ENCODE results near the gene ST8SIA4. TPM values are rescaled to one million over a fixed set of nuclear protein-coding genes. Genes with fewer than 3 reads are reported as not detected.
"Not testable (repeated sequence)": the region's sequence is repeated elsewhere in the genome, so short reads cannot be mapped to it uniquely, and the experiment has no call there.

The ST8SIA4 gene
- total RNA-seq, 1 experiment from 2014 or later: 0.10 TPM

GRCh38 chr5:100828071-100828897 is 74.8 kb downstream of the ST8SIA4 start:
- no peak for DNase-seq (ENCODE audit: low read depth)

- no peak for DNase-seq (ENCODE audit: low read depth)
Observed at GRCh38 chr5:100827481-100827889, 75.6 kb downstream of the ST8SIA4 start.

GRCh38 chr5:100826133-100826532 is 76.9 kb downstream of the ST8SIA4 start:
- DNase-seq (ENCODE audit: low read depth): no peak

- DNase-seq (ENCODE audit: low read depth): no peak
Observed at GRCh38 chr5:100824635-100825034, 78.4 kb downstream of the ST8SIA4 start.

- DNase-seq (ENCODE audit: low read depth): no peak
Observed at GRCh38 chr5:100823812-100824211, 79.3 kb downstream of the ST8SIA4 start.

- DNase-seq (ENCODE audit: low read depth): no peak
Observed at GRCh38 chr5:100821751-100822150, 81.3 kb downstream of the ST8SIA4 start.

GRCh38 chr5:100818340-100818739 is 84.7 kb downstream of the ST8SIA4 start:
- no peak for DNase-seq (ENCODE audit: low read depth)

- DNase-seq (ENCODE audit: low read depth): no peak
Observed at GRCh38 chr5:100803397-100803796, 99.7 kb downstream of the ST8SIA4 start.

GRCh38 chr5:100802208-100802607 is 100.9 kb downstream of the ST8SIA4 start:
- DNase-seq (ENCODE audit: low read depth): no peak

GRCh38 chr5:100800562-100800961 is 102.5 kb downstream of the ST8SIA4 start:
- no peak for DNase-seq (ENCODE audit: low read depth)

GRCh38 chr5:100799166-100799565 is 103.9 kb downstream of the ST8SIA4 start:
- DNase-seq (ENCODE audit: low read depth): no peak

GRCh38 chr5:100797861-100798260 is 105.2 kb downstream of the ST8SIA4 start:
- DNase-seq (ENCODE audit: low read depth): peak; percentile 12

- no peak for DNase-seq (ENCODE audit: low read depth)
Observed at GRCh38 chr5:100796851-100797250, 106.2 kb downstream of the ST8SIA4 start.

GRCh38 chr5:100794844-100795243 is 108.2 kb downstream of the ST8SIA4 start:
- DNase-seq (ENCODE audit: low read depth): no peak

GRCh38 chr5:100794218-100794617 is 108.9 kb downstream of the ST8SIA4 start:
- DNase-seq (ENCODE audit: low read depth): no peak

- DNase-seq (ENCODE audit: low read depth): no peak
Observed at GRCh38 chr5:100792781-100793180, 110.3 kb downstream of the ST8SIA4 start.

GRCh38 chr5:100791391-100791790 is 111.7 kb downstream of the ST8SIA4 start:
- no peak for DNase-seq (ENCODE audit: low read depth)

- no peak for DNase-seq (ENCODE audit: low read depth)
Observed at GRCh38 chr5:100790951-100791350, 112.1 kb downstream of the ST8SIA4 start.

- DNase-seq (ENCODE audit: low read depth): no peak
Observed at GRCh38 chr5:100790170-100790665, 112.9 kb downstream of the ST8SIA4 start.

- no peak for DNase-seq (ENCODE audit: low read depth)
Observed at GRCh38 chr5:100789694-100790093, 113.4 kb downstream of the ST8SIA4 start.

- DNase-seq (ENCODE audit: low read depth): no peak
Observed at GRCh38 chr5:100788417-100788816, 114.7 kb downstream of the ST8SIA4 start.

GRCh38 chr5:100787648-100788047 is 115.4 kb downstream of the ST8SIA4 start:
- no peak for DNase-seq (ENCODE audit: low read depth)

- DNase-seq (ENCODE audit: low read depth): not testable (repeated sequence)
Observed at GRCh38 chr5:100785536-100785935, 117.5 kb downstream of the ST8SIA4 start.
